ENCODE measurements around the gene PEBP1. TPM values are rescaled to one million over a fixed set of nuclear protein-coding genes. Genes with fewer than 3 reads are reported as not detected.

Gene PEBP1
- total and polyA plus RNA-seq, 10 donors: 99.5 to 201 (median 143) TPM

- 33 to 43% (median 38%) methylated on average over 5 of the region's 5 CpGs for WGBS, 5 donors
- Histone ChIP-seq H3K27me3 (replicated peaks in 1 of 7) (peaks cover 0 to 35% (median 11%) of the 10 kb centered on the region in 7 donors), H3K4me3 (peak overlapping the region in 7 of 8 donors; percentile 75 to 91 (median 85)), H3K36me3 (no peaks in the 10 kb centered on the region), H3K4me1 (peaks cover 0 to 28% (median 23%) of the 10 kb centered on the region in 6 donors), H3K9me3 (no peaks in the 10 kb centered on the region), H3K27ac (peak overlapping the region in 1 of 8 donors; percentile 74)
- intact Hi-C loops (cut with DNase I; ENCODE audit: low total_unique reads): no loop called here
- TF ChIP-seq POLR2AphosphoS5 (IDR thresholded peaks at IDR 0.05): no peak
- no peak for TF ChIP-seq CTCF (IDR thresholded peaks at IDR 0.05 in 8 of 11, conservative IDR thresholded peaks at IDR 0.05 in 3 of 11)
- no peak for TF ChIP-seq POLR2A (IDR thresholded peaks at IDR 0.05)
- DNase-seq: no peak
Measured at GRCh38 chr12:118102609-118103008, 33.3 kb upstream of the PEBP1 start.

GRCh38 chr12:118103201-118103600, 32.7 kb upstream of the PEBP1 start:
- no peak for DNase-seq
- Histone ChIP-seq H3K36me3 (no peaks in the 10 kb centered on the region), H3K9me3 (no peaks in the 10 kb centered on the region), H3K27me3 (replicated peaks in 1 of 7) (peaks cover 0 to 35% (median 11%) of the 10 kb centered on the region in 7 donors), H3K4me1 (peaks cover 0 to 28% (median 23%) of the 10 kb centered on the region in 6 donors), H3K4me3 (peak overlapping the region; percentile 75 to 91 (median 82)), H3K27ac (peak overlapping the region in 7 of 8 donors; percentile 47 to 81 (median 73))
- 0 to 1% (median 0%) methylated on average over 29 to 32 of the region's 32 CpGs for WGBS, 5 donors
- TF ChIP-seq POLR2A (IDR thresholded peaks at IDR 0.05) (no peak), POLR2AphosphoS5 (IDR thresholded peaks at IDR 0.05) (no peak), CTCF (IDR thresholded peaks at IDR 0.05 in 8 of 11, conservative IDR thresholded peaks at IDR 0.05 in 3 of 11) (no peak)
- intact Hi-C loops (cut with DNase I; ENCODE audit: low total_unique reads): no loop called here

- DNase-seq: peak; percentile 86
- H3K27ac ChIP-seq: peak within 1 kb of the TSS in 7 of 8 donors; percentile 47 to 81 (median 73)
- intact Hi-C loops (cut with DNase I; ENCODE audit: low total_unique reads): no loop called here
- peaks cover 0 to 28% (median 23%) of the 10 kb centered on the region in 6 donors for H3K4me1 ChIP-seq
- WGBS, 5 donors: 0 to 1% (median 0%) methylated on average over 31 to 75 of the region's 75 CpGs
- no peaks in the 10 kb centered on the region for H3K9me3 ChIP-seq
- H3K36me3 ChIP-seq: no peaks in the 10 kb centered on the region
- peaks cover 0 to 35% (median 11%) of the 10 kb centered on the region in 7 donors for H3K27me3 ChIP-seq (replicated peaks in 1 of 7)
- peak within 1 kb of the TSS; percentile 75 to 91 (median 82) for H3K4me3 ChIP-seq
- TF ChIP-seq CTCF (IDR thresholded peaks at IDR 0.05 in 8 of 11, conservative IDR thresholded peaks at IDR 0.05 in 3 of 11) (no peak), POLR2A (IDR thresholded peaks at IDR 0.05) (peak in 1 of 3 donors; percentile 20), POLR2AphosphoS5 (IDR thresholded peaks at IDR 0.05) (peak in 2 of 3 donors; percentile 77 to 81)
Measured at GRCh38 chr12:118103601-118104382, 32.1 kb upstream of the PEBP1 start, which contains the start of gene VSIG10. Gene VSIG10, minus strand, starts transcription at chr12:118104011. Its CDS starts 340 bp downstream, at chr12:118103671.

DNA sequence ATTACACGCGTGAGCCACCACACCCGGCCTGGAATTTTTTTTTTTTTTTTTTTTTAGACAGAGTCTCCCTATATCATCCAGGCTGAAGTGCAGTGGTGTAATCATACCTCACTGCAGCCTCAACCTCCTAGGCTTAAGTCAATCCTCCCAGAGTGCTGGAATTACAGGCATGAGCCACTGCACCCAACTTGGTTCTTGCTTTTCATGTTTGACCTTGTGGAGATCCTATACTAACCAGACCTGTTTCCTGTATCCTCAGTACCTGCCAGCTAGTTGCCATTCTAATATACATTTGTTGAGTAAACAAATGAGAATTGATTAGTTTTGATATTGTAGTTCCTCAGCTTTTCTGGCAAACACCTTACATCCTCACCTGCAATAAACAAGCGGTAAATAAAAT, 28.9 kb upstream of the PEBP1 start:
- 84 to 98% (median 95%) methylated on average over 4 of the region's 4 CpGs for WGBS, 5 donors
- Histone ChIP-seq H3K4me1 (peaks cover 0 to 28% (median 23%) of the 10 kb centered on the region in 6 donors), H3K4me3 (no peak overlapping the region), H3K27me3 (replicated peaks in 1 of 7) (peaks cover 0 to 35% (median 11%) of the 10 kb centered on the region in 7 donors), H3K27ac (no peak overlapping the region), H3K9me3 (no peaks in the 10 kb centered on the region), H3K36me3 (no peaks in the 10 kb centered on the region)
- no peak for DNase-seq
- TF ChIP-seq POLR2AphosphoS5 (IDR thresholded peaks at IDR 0.05) (no peak), POLR2A (IDR thresholded peaks at IDR 0.05) (no peak), CTCF (IDR thresholded peaks at IDR 0.05 in 8 of 11, conservative IDR thresholded peaks at IDR 0.05 in 3 of 11) (no peak)
- intact Hi-C loops (cut with DNase I; ENCODE audit: low total_unique reads): no loop called here
